Subcutaneous adipose tissue (tissue), 4 donors: ENCODE data around the gene PKMYT1. TPM values are rescaled to one million over a fixed set of nuclear protein-coding genes. Genes with fewer than 3 reads are reported as not detected.

Experiments
- small RNA-seq: library from RNA; depleted of rRNA; stranded (forward); fragments of <200 nt; gene quantifications from one replicate; pipeline ENCODE3, GENCODE V24; 2016
- total RNA-seq, 4 donors: library from RNA; depleted of rRNA; stranded (reverse); fragments of >200 nt; gene quantifications; one replicate each; pipeline ENCODE4 v1.1.0, GENCODE V29; 2016
- TF ChIP-seq, protein P1 (sequence below): fragments of 450-650 bp; IDR thresholded peaks from one replicate; pipeline ENCODE4 v1.5.1; 2016; ENCODE audit warnings: low read depth, mild to moderate bottlenecking, control low read depth, antibody characterized with exemption, moderate library complexity

PKMYT1 gene
- total RNA-seq, 4 donors from 2014 or later = 1.5 to 2.0 (median 1.8) TPM; not detected in 1

DNA sequence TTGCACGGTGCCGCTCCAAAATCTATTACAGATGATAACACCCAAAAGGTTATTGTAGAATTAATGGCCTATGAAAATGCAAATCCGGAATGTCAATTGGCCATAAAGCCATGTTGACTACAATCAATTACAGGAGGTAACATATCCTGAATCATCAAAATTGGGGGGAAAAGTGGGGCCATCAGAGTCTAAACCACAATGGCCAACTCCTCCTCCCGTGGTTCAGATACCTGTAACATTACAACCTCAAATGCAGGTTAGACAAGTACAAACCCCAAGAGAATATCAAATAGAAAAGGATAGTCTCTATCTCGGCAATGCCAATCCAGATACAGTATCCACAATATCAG, 53.6 kb downstream of the PKMYT1 start:
- TF ChIP-seq, protein P1, sequence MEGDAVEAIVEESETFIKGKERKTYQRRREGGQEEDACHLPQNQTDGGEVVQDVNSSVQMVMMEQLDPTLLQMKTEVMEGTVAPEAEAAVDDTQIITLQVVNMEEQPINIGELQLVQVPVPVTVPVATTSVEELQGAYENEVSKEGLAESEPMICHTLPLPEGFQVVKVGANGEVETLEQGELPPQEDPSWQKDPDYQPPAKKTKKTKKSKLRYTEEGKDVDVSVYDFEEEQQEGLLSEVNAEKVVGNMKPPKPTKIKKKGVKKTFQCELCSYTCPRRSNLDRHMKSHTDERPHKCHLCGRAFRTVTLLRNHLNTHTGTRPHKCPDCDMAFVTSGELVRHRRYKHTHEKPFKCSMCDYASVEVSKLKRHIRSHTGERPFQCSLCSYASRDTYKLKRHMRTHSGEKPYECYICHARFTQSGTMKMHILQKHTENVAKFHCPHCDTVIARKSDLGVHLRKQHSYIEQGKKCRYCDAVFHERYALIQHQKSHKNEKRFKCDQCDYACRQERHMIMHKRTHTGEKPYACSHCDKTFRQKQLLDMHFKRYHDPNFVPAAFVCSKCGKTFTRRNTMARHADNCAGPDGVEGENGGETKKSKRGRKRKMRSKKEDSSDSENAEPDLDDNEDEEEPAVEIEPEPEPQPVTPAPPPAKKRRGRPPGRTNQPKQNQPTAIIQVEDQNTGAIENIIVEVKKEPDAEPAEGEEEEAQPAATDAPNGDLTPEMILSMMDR = no peak

DNA sequence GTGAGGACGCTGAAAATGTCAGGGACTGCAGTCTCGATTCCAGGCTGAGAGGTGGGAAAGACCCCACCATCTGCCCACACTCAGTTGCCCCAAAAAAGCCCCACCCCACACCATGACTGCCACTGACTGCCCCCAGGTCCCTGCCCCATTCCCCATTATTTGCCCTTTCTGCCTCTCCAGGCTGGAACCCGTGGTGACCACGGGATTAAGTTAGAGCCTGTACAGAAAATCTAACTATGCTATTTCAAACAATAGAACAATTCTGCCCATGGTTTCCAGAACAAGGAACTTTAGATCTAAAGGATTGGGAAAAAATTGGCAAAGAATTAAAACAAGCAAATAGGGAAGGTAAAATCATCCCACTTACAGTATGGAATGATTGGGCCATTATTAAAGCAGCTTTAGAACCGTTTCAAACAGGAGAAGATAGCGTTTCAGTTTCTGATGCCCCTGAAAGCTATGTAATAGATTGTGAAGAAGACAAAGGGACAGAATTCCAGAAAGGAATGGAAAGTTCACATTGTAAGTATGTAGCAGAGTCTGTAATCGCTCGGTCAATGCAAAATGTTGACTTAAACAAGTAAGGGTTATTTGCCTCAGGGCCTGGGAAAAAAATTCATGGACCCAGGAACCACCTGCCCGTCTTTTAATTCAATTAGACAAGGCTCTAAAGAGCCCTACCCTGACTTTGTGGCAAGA, 54.1 kb downstream of the PKMYT1 start:
- TF ChIP-seq, protein P1 = no peak

DNA sequence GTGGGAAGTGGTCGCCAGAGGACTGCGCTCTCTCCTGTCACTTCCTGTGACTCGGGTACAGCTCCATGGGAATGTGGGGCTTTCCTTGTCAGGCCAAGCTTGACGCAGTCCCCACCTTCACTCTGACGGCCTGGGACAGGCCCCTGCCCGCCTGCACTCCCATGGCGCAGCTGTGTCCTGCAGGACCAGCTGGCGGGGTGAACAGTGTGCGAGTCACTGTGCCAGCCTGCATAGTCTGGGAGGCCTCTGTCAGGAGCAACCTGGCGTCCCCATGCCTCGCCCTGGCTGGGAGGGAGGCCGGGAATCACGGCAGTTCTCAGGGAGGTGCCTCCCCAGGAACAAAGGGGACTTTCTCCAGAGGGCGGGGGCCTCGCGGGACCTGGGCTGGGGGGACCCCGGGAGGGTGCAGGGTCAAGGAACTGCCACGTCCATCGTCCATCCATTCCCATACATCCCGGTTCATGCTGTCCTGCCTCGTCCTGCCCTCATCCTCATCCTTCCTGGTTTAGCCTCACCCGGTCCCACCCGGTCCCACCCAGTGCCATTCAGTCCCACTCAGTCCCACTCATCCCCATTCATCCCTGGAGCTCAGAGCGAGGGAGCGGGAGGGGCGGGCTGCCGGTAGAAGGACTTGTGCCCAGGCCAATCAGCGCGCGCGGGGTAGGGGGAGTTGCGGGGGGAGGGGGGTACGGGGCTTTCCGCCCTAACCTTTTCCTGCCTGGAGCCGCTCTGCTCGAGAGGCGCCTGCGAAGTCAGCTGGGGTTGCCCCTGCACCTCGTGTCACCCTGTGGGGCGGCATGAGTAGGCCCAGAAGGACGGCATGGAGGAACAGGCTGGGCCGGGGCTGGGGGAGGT, 55.1 kb downstream of the PKMYT1 start:
- TF ChIP-seq, protein P1 = no peak

GRCh38 chr16:2923481-2923880, 56.8 kb downstream of the PKMYT1 start:
- TF ChIP-seq, protein P1 = no peak

Small RNA genes within 50 kb of the gene (small RNA-seq; reads per million reads assigned to genes)
- gene LINC00514 = not detected

Other genes with a start within 250 kb of the PKMYT1 start
- 100 to 1,000 TPM; 245 to 552 (median 404) TPM for gene SRRM2, start 227.8 kb downstream of the PKMYT1 start, total RNA-seq
- gene ELOB, start 203.2 kb downstream of the PKMYT1 start, total RNA-seq = 100 to 1,000 TPM; 264 to 371 (median 280) TPM
- gene PRSS33, start 192.9 kb downstream of the PKMYT1 start, total RNA-seq = not detected
- not detected for gene PRSS41, start 182.0 kb downstream of the PKMYT1 start, total RNA-seq
- under 1 TPM in 1 of 4 donors, not detected in 3; 0.68 TPM for gene PRSS21, start 163.2 kb downstream of the PKMYT1 start, total RNA-seq
- 1 to 10 TPM in 1 of 4 donors, not detected in 3; 3.1 TPM for gene ZG16B, start 150.1 kb downstream of the PKMYT1 start, total RNA-seq
- 1 to 10 TPM in 1 of 4 donors, not detected in 3; 1.5 TPM for gene PRSS22, start 122.3 kb downstream of the PKMYT1 start, total RNA-seq
- gene FLYWCH2, start 97.2 kb downstream of the PKMYT1 start, total RNA-seq = 10 to 100 TPM; 20.5 to 61.4 (median 29.1) TPM
- 10 to 100 TPM; 11.6 to 62.9 (median 18.7) TPM for gene FLYWCH1, start 68.5 kb downstream of the PKMYT1 start, total RNA-seq
- not detected for gene KREMEN2, start 16.2 kb downstream of the PKMYT1 start, total RNA-seq
- gene PAQR4, start 11.1 kb downstream of the PKMYT1 start, total RNA-seq = 1 to 10 TPM; 1.5 to 5.7 (median 3.8) TPM
- gene CLDN9, start 32.5 kb upstream of the PKMYT1 start, total RNA-seq = 1 to 10 TPM in 1 of 4 donors, not detected in 3; 1.3 TPM
- not detected for gene CLDN6, start 37.7 kb upstream of the PKMYT1 start, total RNA-seq
- 10 to 100 TPM in 2 of 4 donors, 1 to 10 TPM in 2; 8.1 to 20.7 (median 13.5) TPM for gene TNFRSF12A, start 39.9 kb upstream of the PKMYT1 start, total RNA-seq
- gene HCFC1R1, start 43.5 kb upstream of the PKMYT1 start, total RNA-seq = 10 to 100 TPM; 17.8 to 30.9 (median 27.9) TPM
- gene THOC6, start 43.6 kb upstream of the PKMYT1 start, total RNA-seq = 10 to 100 TPM; 10.8 to 17.2 (median 13.8) TPM
- gene BICDL2, start 56.5 kb upstream of the PKMYT1 start, total RNA-seq = not detected
- gene MMP25, start 66.1 kb upstream of the PKMYT1 start, total RNA-seq = under 1 TPM in 1 of 4 donors, not detected in 3; 0.57 TPM
- gene IL32, start 85.2 kb upstream of the PKMYT1 start, total RNA-seq = 10 to 100 TPM in 3 of 4 donors, 1 to 10 TPM in 1; 8.4 to 21.1 (median 13.1) TPM
- gene ZSCAN10, start 118.8 kb upstream of the PKMYT1 start, total RNA-seq = not detected
- gene ZNF205, start 132.1 kb upstream of the PKMYT1 start, total RNA-seq = 10 to 100 TPM in 1 of 4 donors, 1 to 10 TPM in 3; 3.4 to 15.3 (median 7.6) TPM
- 10 to 100 TPM in 1 of 4 donors, 1 to 10 TPM in 3; 1.1 to 13.4 (median 5.0) TPM for gene ZNF213, start 154.6 kb upstream of the PKMYT1 start, total RNA-seq
- not detected for gene OR1F1, start 207.8 kb upstream of the PKMYT1 start, total RNA-seq